ENCODE results near the gene NFIB.

NFIB gene

GRCh38 chr9:14344941-14345353, 31.0 kb upstream of the NFIB start:
- WGBS, 2 experiments (ENCODE audit: insufficient coverage in 2 of 2), result 0% methylated on average over 2 of the region's 9 CpGs; no CpG with 5 or more reads in 1 of the 2 experiments
- H3K36me3 ChIP-seq (ENCODE audit: control insufficient read depth, insufficient read depth, low read length), result no peaks in the 10 kb centered on the region
- H3K9me3 ChIP-seq (ENCODE audit: control insufficient read depth, low read length), result no peaks in the 10 kb centered on the region
- H3K27ac ChIP-seq (ENCODE audit: low read depth, low read length, severe bottlenecking), result no peak overlapping the region
- peaks cover 24% of the 10 kb centered on the region for H3K4me1 ChIP-seq (ENCODE audit: control insufficient read depth, insufficient read depth, low read length, poor library complexity, severe bottlenecking)
- no peak overlapping the region for H3K4me3 ChIP-seq (ENCODE audit: extremely low read depth, insufficient read depth, low read length, poor library complexity, severe bottlenecking)

- Histone ChIP-seq H3K4me3 (ENCODE audit: extremely low read depth, insufficient read depth, low read length, poor library complexity, severe bottlenecking) (no peak overlapping the region), H3K9me3 (ENCODE audit: control insufficient read depth, low read length) (no peaks in the 10 kb centered on the region), H3K4me1 (ENCODE audit: control insufficient read depth, insufficient read depth, low read length, poor library complexity, severe bottlenecking) (peaks cover 16% of the 10 kb centered on the region), H3K36me3 (ENCODE audit: control insufficient read depth, insufficient read depth, low read length) (no peaks in the 10 kb centered on the region), H3K27ac (ENCODE audit: low read depth, low read length, severe bottlenecking) (no peak overlapping the region)
- WGBS, 2 experiments (ENCODE audit: insufficient coverage in 2 of 2), result 9 to 11% methylated on average over 5 of the region's 6 CpGs
Observed at GRCh38 chr9:14344053-14344524, 30.1 kb upstream of the NFIB start.

- Histone ChIP-seq H3K9me3 (ENCODE audit: control insufficient read depth, low read length) (no peaks in the 10 kb centered on the region), H3K36me3 (ENCODE audit: control insufficient read depth, insufficient read depth, low read length) (no peaks in the 10 kb centered on the region), H3K27ac (ENCODE audit: low read depth, low read length, severe bottlenecking) (no peak overlapping the region), H3K4me1 (ENCODE audit: control insufficient read depth, insufficient read depth, low read length, poor library complexity, severe bottlenecking) (peaks cover 9% of the 10 kb centered on the region), H3K4me3 (ENCODE audit: extremely low read depth, insufficient read depth, low read length, poor library complexity, severe bottlenecking) (no peak overlapping the region)
- WGBS, 2 experiments (ENCODE audit: insufficient coverage in 2 of 2), result 38 to 50% methylated on average over 4 to 5 of the region's 5 CpGs
Observed at GRCh38 chr9:14343261-14344031, 29.5 kb upstream of the NFIB start.

GRCh38 chr9:14342736-14343135, 28.8 kb upstream of the NFIB start:
- H3K27ac ChIP-seq (ENCODE audit: low read depth, low read length, severe bottlenecking), result no peak overlapping the region
- no peaks in the 10 kb centered on the region for H3K36me3 ChIP-seq (ENCODE audit: control insufficient read depth, insufficient read depth, low read length)
- no peak overlapping the region for H3K4me3 ChIP-seq (ENCODE audit: extremely low read depth, insufficient read depth, low read length, poor library complexity, severe bottlenecking)
- 65 to 85% methylated on average over 2 of the region's 4 CpGs for WGBS, 2 experiments (ENCODE audit: insufficient coverage in 2 of 2)
- no peaks in the 10 kb centered on the region for H3K9me3 ChIP-seq (ENCODE audit: control insufficient read depth, low read length)
- H3K4me1 ChIP-seq (ENCODE audit: control insufficient read depth, insufficient read depth, low read length, poor library complexity, severe bottlenecking), result peaks cover 4% of the 10 kb centered on the region

GRCh38 chr9:14341437-14342122, 27.6 kb upstream of the NFIB start:
- Histone ChIP-seq H3K36me3 (ENCODE audit: control insufficient read depth, insufficient read depth, low read length) (no peaks in the 10 kb centered on the region), H3K4me3 (ENCODE audit: extremely low read depth, insufficient read depth, low read length, poor library complexity, severe bottlenecking) (no peak overlapping the region)
- 72 to 83% methylated on average over 2 to 4 of the region's 6 CpGs for WGBS, 2 experiments (ENCODE audit: insufficient coverage in 2 of 2)

GRCh38 chr9:14340994-14341393, 27.1 kb upstream of the NFIB start:
- Histone ChIP-seq H3K4me3 (ENCODE audit: extremely low read depth, insufficient read depth, low read length, poor library complexity, severe bottlenecking) (no peak overlapping the region), H3K27ac (ENCODE audit: low read depth, low read length, severe bottlenecking) (no peak overlapping the region), H3K9me3 (ENCODE audit: control insufficient read depth, low read length) (no peaks in the 10 kb centered on the region), H3K36me3 (ENCODE audit: control insufficient read depth, insufficient read depth, low read length) (no peaks in the 10 kb centered on the region), H3K4me1 (ENCODE audit: control insufficient read depth, insufficient read depth, low read length, poor library complexity, severe bottlenecking) (peaks cover 4% of the 10 kb centered on the region)
- WGBS, 2 experiments (ENCODE audit: insufficient coverage in 2 of 2), result 76 to 77% methylated on average over 3 of the region's 3 CpGs

More at GRCh38 chr9:14341437-14342122, 27.6 kb upstream of the NFIB start:
- Histone ChIP-seq H3K4me1 (ENCODE audit: control insufficient read depth, insufficient read depth, low read length, poor library complexity, severe bottlenecking) (peaks cover 4% of the 10 kb centered on the region), H3K9me3 (ENCODE audit: control insufficient read depth, low read length) (no peaks in the 10 kb centered on the region), H3K27ac (ENCODE audit: low read depth, low read length, severe bottlenecking) (no peak overlapping the region)

GRCh38 chr9:14340219-14340873, 26.4 kb upstream of the NFIB start:
- 92 to 94% methylated on average over 3 to 4 of the region's 8 CpGs for WGBS, 2 experiments (ENCODE audit: insufficient coverage in 2 of 2)
- no peaks in the 10 kb centered on the region for H3K36me3 ChIP-seq (ENCODE audit: control insufficient read depth, insufficient read depth, low read length)
- H3K4me1 ChIP-seq (ENCODE audit: control insufficient read depth, insufficient read depth, low read length, poor library complexity, severe bottlenecking), result peaks cover under 1% of the 10 kb centered on the region
- H3K27ac ChIP-seq (ENCODE audit: low read depth, low read length, severe bottlenecking), result no peak overlapping the region
- H3K9me3 ChIP-seq (ENCODE audit: control insufficient read depth, low read length), result no peaks in the 10 kb centered on the region
- H3K4me3 ChIP-seq (ENCODE audit: extremely low read depth, insufficient read depth, low read length, poor library complexity, severe bottlenecking), result no peak overlapping the region

- Histone ChIP-seq H3K4me3 (ENCODE audit: extremely low read depth, insufficient read depth, low read length, poor library complexity, severe bottlenecking) (no peak overlapping the region), H3K4me1 (ENCODE audit: control insufficient read depth, insufficient read depth, low read length, poor library complexity, severe bottlenecking) (no peaks in the 10 kb centered on the region), H3K36me3 (ENCODE audit: control insufficient read depth, insufficient read depth, low read length) (no peaks in the 10 kb centered on the region), H3K9me3 (ENCODE audit: control insufficient read depth, low read length) (no peaks in the 10 kb centered on the region), H3K27ac (ENCODE audit: low read depth, low read length, severe bottlenecking) (no peak overlapping the region)
- WGBS, 2 experiments (ENCODE audit: insufficient coverage in 2 of 2), result 83 to 84% methylated on average over 2 of the region's 2 CpGs
Observed at GRCh38 chr9:14339746-14340145, 25.8 kb upstream of the NFIB start.

- WGBS, 2 experiments (ENCODE audit: insufficient coverage in 2 of 2), result 77 to 97% methylated on average over 2 to 3 of the region's 4 CpGs
- H3K4me3 ChIP-seq (ENCODE audit: extremely low read depth, insufficient read depth, low read length, poor library complexity, severe bottlenecking), result no peak overlapping the region
- no peaks in the 10 kb centered on the region for H3K4me1 ChIP-seq (ENCODE audit: control insufficient read depth, insufficient read depth, low read length, poor library complexity, severe bottlenecking)
- no peak overlapping the region for H3K27ac ChIP-seq (ENCODE audit: low read depth, low read length, severe bottlenecking)
- H3K36me3 ChIP-seq (ENCODE audit: control insufficient read depth, insufficient read depth, low read length), result no peaks in the 10 kb centered on the region
- H3K9me3 ChIP-seq (ENCODE audit: control insufficient read depth, low read length), result no peaks in the 10 kb centered on the region
Observed at GRCh38 chr9:14337615-14338014, 23.7 kb upstream of the NFIB start.

GRCh38 chr9:14336244-14336643, 22.3 kb upstream of the NFIB start:
- H3K36me3 ChIP-seq (ENCODE audit: control insufficient read depth, insufficient read depth, low read length), result no peaks in the 10 kb centered on the region
- no peaks in the 10 kb centered on the region for H3K9me3 ChIP-seq (ENCODE audit: control insufficient read depth, low read length)
- no peak overlapping the region for H3K4me3 ChIP-seq (ENCODE audit: extremely low read depth, insufficient read depth, low read length, poor library complexity, severe bottlenecking)
- WGBS, 2 experiments (ENCODE audit: insufficient coverage in 2 of 2), result 100% methylated on average over 1 of the region's 1 CpG
- no peaks in the 10 kb centered on the region for H3K4me1 ChIP-seq (ENCODE audit: control insufficient read depth, insufficient read depth, low read length, poor library complexity, severe bottlenecking)
- H3K27ac ChIP-seq (ENCODE audit: low read depth, low read length, severe bottlenecking), result no peak overlapping the region

Measured in mesodermal cell (in vitro differentiated cells).